Right lobe of liver (tissue), 6 donors: ENCODE measurements around the gene ZNG1A. TPM values are rescaled to one million over a fixed set of nuclear protein-coding genes. Genes with fewer than 3 reads are reported as not detected.
"Not testable (repeated sequence)": the region's sequence is repeated elsewhere in the genome, so short reads cannot be mapped to it uniquely, and the experiment has no call there.

Experiments
- ATAC-seq, 4 donors: fragments of 200-7000 bp; cut with Tn5 transposase; one replicate each; pipeline ENCODE4 v1.9.1; 2020; ENCODE audit warnings: mild to moderate bottlenecking in 4 of 4, moderate library complexity in 4 of 4
- DNase-seq, 3 donors: peaks; one replicate each; pipeline ENCODE4 v3.0.0-alpha.2; 2020
- H3K27ac ChIP-seq, 3 donors: fragments of 200-600 bp; one replicate each; pipeline ENCODE4 v1.8.0; 2022
- H3K27me3 ChIP-seq, 2 donors: fragments of 200-600 bp; one replicate each; pipeline ENCODE4 v1.8.0; 2022
- H3K36me3 ChIP-seq, 4 donors: fragments of 200-600 bp; sonication (generic) in 1 of 4; one replicate each; pipeline versions ENCODE4 v1.5.1 to v1.8.0; 2017 to 2022; ENCODE audit warnings: control low read depth in 1 of 4
- H3K4me1 ChIP-seq, 4 donors: fragments of 200-600 bp; sonication (generic) in 1 of 4; one replicate each; pipeline versions ENCODE4 v1.5.1 to v1.8.0; 2017 to 2022; ENCODE audit warnings: control low read depth in 1 of 4
- H3K4me3 ChIP-seq, 3 donors: fragments of 200-600 bp; one replicate each; pipeline ENCODE4 v1.8.0; 2022
- H3K9me3 ChIP-seq, 4 donors: fragments of 200-600 bp; sonication (generic) in 1 of 4; one replicate each; pipeline versions ENCODE4 v1.5.1 to v1.8.0; 2017 to 2022; ENCODE audit warnings: control low read depth in 1 of 4
- POLR2A ChIP-seq: fragments of 450-650 bp; IDR thresholded peaks from one replicate; pipeline ENCODE4 v1.6.1; 2017; ENCODE audit warnings: antibody characterized with exemption, mild to moderate bottlenecking
- WGBS: methylation state at CpG from one replicate; pipeline ENCODE4 v1.1.6; 2018; ENCODE audit warnings: low coverage, low lambda C conversion rate; ENCODE audit not compliant: insufficient coverage; ENCODE audit errors: missing lambda C conversion rate; 5-methylcytosine and 5-hydroxymethylcytosine counted together
- intact Hi-C, 2 donors: fragments of 100-400 bp; cut with DNase I; formaldehyde crosslinking; loops; one replicate each; pipeline versions ENCODE4 v1.11.2 to v1.14.1; 2022
- long read RNA-seq: library from polyadenylated mRNA; unstranded; transcript quantifications from one replicate; pipeline ENCODE4 v2.0.0, GENCODE V29; 2019
- total RNA-seq, 6 experiments: library from RNA; depleted of rRNA in 2 of 6; stranded (reverse); fragments of >200 nt in 2 of 6; fragmentation: NEBNext Ultra II Directional in 3 of 6; extraction: Animal tissue kit (Norgen Biotek cat#: 25700) in 3 of 6; gene quantifications; one replicate each; pipeline versions ENCODE4 v1.1.0 to v1.2.4, GENCODE V29; 2016 to 2023
- TF ChIP-seq, protein P1 (sequence below), 4 donors: fragments of 200-600 bp in 3 of 4; fragments of 450-650 bp in 1 of 4; IDR thresholded peaks; one replicate each; pipeline versions ENCODE4 v1.5.1 to v1.8.0; 2016 to 2022; ENCODE audit warnings: antibody characterized with exemption in 4 of 4, mild to moderate bottlenecking in 2 of 4
- donor health status: DM: no; HTN: yes; CAD: no.
- donor health status: DM: no; HTN: no; CAD: no.
- donor health status: DM: no; HTN: no; CAD: no.
- donor health status: DM: no; HTN: yes; CAD: no.
- donor health status: DM: no; HTN: yes; CAD: no.

ZNG1A gene
- 10 to 100 TPM in 5 of 6 experiments, 1 to 10 TPM in 1; 7.8 to 22.9 (median 13.5) TPM for total RNA-seq
- long read RNA-seq, partial matches to known transcripts: 1 of 2 reads
- long read RNA-seq, other reads (novel, unspliced or antisense): 0 of 2 reads

- H3K9me3 ChIP-seq, H3K36me3 ChIP-seq, ATAC-seq, intact Hi-C loops, DNase-seq, H3K27ac ChIP-seq, H3K4me1 ChIP-seq, H3K27me3 ChIP-seq: not testable (repeated sequence)
- WGBS: no CpG with 5 or more reads among the region's 32 CpGs
- peak within 1 kb of the TSS in 1 of 3 donors; percentile 47 for H3K4me3 ChIP-seq
These were observed at the start of gene ZNG1A for GRCh38 chr9:178970-179383. Gene ZNG1A, minus strand, starts transcription at chr9:179056. Its CDS starts 87 bp downstream, at chr9:178969.

- ATAC-seq (peak; percentile 40 to 61 (median 46)), DNase-seq (no peak)
- Histone ChIP-seq H3K4me3 (no peak overlapping the region), H3K36me3 (no peaks in the 10 kb centered on the region), H3K9me3 (no peaks in the 10 kb centered on the region), H3K27me3 (no peaks in the 10 kb centered on the region), H3K27ac (no peak overlapping the region), H3K4me1 (no peaks in the 10 kb centered on the region)
- WGBS: 60% methylated on average over 3 of the region's 3 CpGs
- TF ChIP-seq, protein P1, sequence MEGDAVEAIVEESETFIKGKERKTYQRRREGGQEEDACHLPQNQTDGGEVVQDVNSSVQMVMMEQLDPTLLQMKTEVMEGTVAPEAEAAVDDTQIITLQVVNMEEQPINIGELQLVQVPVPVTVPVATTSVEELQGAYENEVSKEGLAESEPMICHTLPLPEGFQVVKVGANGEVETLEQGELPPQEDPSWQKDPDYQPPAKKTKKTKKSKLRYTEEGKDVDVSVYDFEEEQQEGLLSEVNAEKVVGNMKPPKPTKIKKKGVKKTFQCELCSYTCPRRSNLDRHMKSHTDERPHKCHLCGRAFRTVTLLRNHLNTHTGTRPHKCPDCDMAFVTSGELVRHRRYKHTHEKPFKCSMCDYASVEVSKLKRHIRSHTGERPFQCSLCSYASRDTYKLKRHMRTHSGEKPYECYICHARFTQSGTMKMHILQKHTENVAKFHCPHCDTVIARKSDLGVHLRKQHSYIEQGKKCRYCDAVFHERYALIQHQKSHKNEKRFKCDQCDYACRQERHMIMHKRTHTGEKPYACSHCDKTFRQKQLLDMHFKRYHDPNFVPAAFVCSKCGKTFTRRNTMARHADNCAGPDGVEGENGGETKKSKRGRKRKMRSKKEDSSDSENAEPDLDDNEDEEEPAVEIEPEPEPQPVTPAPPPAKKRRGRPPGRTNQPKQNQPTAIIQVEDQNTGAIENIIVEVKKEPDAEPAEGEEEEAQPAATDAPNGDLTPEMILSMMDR (IDR thresholded peaks at IDR 0.05): no peak
- TF ChIP-seq POLR2A: no peak
- intact Hi-C loops: no loop called here
These were observed 49.0 kb upstream of the ZNG1A start for GRCh38 chr9:227860-228259.

- TF ChIP-seq POLR2A: no peak
- TF ChIP-seq, protein P1 (IDR thresholded peaks at IDR 0.05): no peak
- no peak overlapping the region for H3K27ac ChIP-seq
- WGBS: 60% methylated on average over 3 of the region's 3 CpGs
- ATAC-seq: no peak
- no peaks in the 10 kb centered on the region for H3K4me1 ChIP-seq
- H3K9me3 ChIP-seq: no peaks in the 10 kb centered on the region
- no peaks in the 10 kb centered on the region for H3K36me3 ChIP-seq
- no peak overlapping the region for H3K4me3 ChIP-seq
- no peak for DNase-seq
- intact Hi-C loops: no loop called here
- no peaks in the 10 kb centered on the region for H3K27me3 ChIP-seq
These were observed 46.0 kb upstream of the ZNG1A start for GRCh38 chr9:224582-225520.

DNA sequence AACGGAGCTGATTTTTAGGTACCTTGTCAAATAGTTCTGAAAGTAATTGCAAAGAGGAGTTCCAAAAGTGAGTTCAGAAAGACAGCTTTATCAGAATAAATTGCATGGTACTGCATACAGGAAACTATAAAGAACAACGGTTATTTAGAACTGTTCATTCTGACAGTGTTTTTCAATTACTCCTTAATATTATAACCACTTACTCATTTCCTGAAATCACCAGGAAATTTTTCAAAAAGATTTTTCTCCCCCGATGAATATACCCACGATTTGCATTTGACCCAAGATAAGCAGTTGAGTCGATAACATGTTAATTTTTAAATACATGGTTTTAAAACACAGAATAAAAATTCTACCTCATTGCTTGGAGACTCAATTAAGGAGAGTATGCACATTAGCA lies 45.2 kb upstream of the ZNG1A start:
- DNase-seq (no peak), ATAC-seq (no peak)
- WGBS: 39% methylated on average over 5 of the region's 5 CpGs
- TF ChIP-seq, protein P1 (IDR thresholded peaks at IDR 0.05): no peak
- no peak for TF ChIP-seq POLR2A
- H3K27ac ChIP-seq: no peak overlapping the region
- no peaks in the 10 kb centered on the region for H3K27me3 ChIP-seq
- no peaks in the 10 kb centered on the region for H3K36me3 ChIP-seq
- H3K4me1 ChIP-seq: no peaks in the 10 kb centered on the region
- H3K9me3 ChIP-seq: no peaks in the 10 kb centered on the region
- intact Hi-C loops: no loop called here
- no peak overlapping the region for H3K4me3 ChIP-seq

DNA sequence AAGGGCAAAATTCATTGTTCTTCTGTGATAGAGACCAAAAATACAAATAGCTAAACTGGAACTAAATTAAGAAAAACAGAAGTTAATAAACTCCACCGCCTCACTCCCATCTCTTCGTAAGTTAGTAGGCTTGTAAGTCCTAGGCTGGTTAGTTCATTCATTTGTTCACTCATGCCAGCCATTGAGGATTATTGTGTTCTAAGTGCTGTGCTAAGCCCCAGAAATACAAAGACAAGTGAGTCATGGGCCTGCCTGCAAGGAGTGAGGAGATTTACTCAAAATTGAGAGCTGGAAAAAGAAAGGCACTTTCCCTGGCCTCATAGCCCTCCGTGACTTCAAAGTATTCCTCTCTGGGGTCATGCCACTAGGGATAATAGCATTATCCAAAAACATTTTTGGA lies 44.3 kb upstream of the ZNG1A start:
- no peaks in the 10 kb centered on the region for H3K36me3 ChIP-seq
- H3K27ac ChIP-seq: no peak overlapping the region
- 58% methylated on average over 3 of the region's 3 CpGs for WGBS
- no peaks in the 10 kb centered on the region for H3K9me3 ChIP-seq
- H3K4me3 ChIP-seq: no peak overlapping the region
- ATAC-seq (no peak), DNase-seq (no peak)
- intact Hi-C loops: no loop called here
- TF ChIP-seq POLR2A: no peak
- TF ChIP-seq, protein P1 (IDR thresholded peaks at IDR 0.05): no peak
- H3K4me1 ChIP-seq: peaks cover 0 to 2% (median 0%) of the 10 kb centered on the region in 4 donors
- H3K27me3 ChIP-seq: no peaks in the 10 kb centered on the region
